IPS-18a (cell line): ENCODE data around the gene PIAS4.

Source experiments
- H3K27ac ChIP-seq: one replicate; pipeline ENCODE4 v1.5.1; 2013; ENCODE audit warnings: low read length
- H3K27me3 ChIP-seq: one replicate; pipeline ENCODE4 v1.6.1; 2013; ENCODE audit warnings: mild to moderate bottlenecking, low read length; ENCODE audit not compliant: control insufficient read depth, insufficient read depth
- H3K36me3 ChIP-seq: one replicate; pipeline ENCODE4 v1.6.1; 2013; ENCODE audit warnings: low read depth, low read length; ENCODE audit not compliant: control insufficient read depth
- H3K4me1 ChIP-seq: one replicate; pipeline ENCODE4 v1.6.1; 2013; ENCODE audit warnings: low read depth, low read length; ENCODE audit not compliant: control insufficient read depth
- H3K4me3 ChIP-seq: one replicate; pipeline ENCODE4 v1.5.1; 2013; ENCODE audit warnings: low read length
- H3K9ac ChIP-seq: one replicate; pipeline ENCODE4 v1.6.1; 2013; ENCODE audit warnings: mild to moderate bottlenecking, low read length, moderate library complexity
- H3K9me3 ChIP-seq: one replicate; pipeline ENCODE4 v1.6.1; 2013; ENCODE audit warnings: low read depth, low read length; ENCODE audit not compliant: control insufficient read depth

The PIAS4 gene

DNA sequence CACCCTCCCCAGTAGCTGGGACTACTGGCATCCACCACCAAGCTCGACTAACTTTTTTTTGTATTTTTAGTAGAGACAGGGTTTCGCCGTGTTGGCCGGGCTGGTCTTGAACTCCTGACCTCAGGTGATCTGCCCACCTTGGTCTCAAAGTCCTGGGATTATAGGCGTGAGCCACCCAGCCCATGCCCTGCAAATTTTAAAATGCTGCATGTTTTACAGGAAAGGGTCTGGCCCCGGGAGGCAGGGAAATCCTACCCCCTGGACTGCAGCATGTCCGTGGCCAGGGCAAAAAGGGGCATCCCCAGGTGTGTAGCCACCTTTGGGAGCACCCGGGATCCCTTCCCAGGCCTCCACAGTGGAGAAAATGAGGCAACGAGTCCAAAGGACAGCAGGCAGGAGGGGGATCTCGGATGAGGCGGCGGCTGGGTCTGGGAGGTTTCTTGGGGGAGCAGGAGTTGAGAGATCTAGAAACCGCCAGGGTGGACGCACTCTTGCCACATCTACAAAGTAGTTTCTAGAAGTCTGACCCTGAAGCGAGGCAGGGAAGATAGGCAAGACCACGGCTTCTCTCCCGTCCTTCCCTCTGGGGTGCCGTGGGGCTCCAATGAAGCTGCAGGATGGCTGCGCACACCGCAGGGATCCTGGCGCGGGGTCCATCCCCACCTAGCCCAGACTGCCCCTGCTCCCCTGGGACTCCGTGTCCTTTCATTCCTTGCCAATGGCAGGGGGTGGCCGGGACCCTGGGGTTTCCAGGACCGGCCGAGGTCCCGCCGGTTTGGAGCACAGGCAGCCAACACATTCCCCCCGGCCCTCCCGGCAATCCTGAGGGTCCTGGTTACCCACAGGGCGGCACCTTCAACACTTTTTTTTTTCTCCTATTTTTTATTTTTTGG, 80.5 kb downstream of the PIAS4 start:
- Histone ChIP-seq H3K36me3 (peaks cover 21% of the 10 kb centered on the region), H3K27ac (no peak overlapping the region), H3K4me3 (no peak overlapping the region), H3K9me3 (no peaks in the 10 kb centered on the region), H3K27me3 (no peaks in the 10 kb centered on the region), H3K4me1 (no peaks in the 10 kb centered on the region), H3K9ac (no peak overlapping the region)

DNA sequence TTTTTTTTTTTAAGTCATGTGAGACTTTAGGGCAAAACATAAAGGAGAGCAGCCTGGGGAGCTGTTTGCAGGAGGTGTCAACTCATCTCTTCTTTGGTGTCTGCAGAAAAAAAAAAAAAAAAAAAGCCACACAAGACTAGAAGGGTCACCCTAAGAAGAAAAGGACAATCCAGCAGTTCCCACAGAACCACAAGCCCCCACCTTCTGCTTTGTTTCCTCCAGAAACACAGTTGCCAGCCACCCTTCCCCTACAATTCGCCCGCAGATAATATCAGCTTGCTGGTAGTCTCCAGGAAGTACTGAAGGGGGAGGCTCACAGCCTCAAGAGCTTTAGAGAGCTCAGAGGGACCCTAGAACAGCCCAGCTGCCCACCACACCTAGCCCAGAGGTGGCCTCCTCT, 81.4 kb downstream of the PIAS4 start:
- H3K9me3 ChIP-seq: no peaks in the 10 kb centered on the region
- H3K4me3 ChIP-seq: no peak overlapping the region

More for the DNA sequence above, 81.4 kb downstream of the PIAS4 start:
- Histone ChIP-seq H3K27ac (no peak overlapping the region), H3K27me3 (no peaks in the 10 kb centered on the region), H3K4me1 (no peaks in the 10 kb centered on the region), H3K9ac (no peak overlapping the region), H3K36me3 (peaks cover 26% of the 10 kb centered on the region)
